Stimulated activated CD4-positive, alpha-beta T cell treated with anti-CD3 and anti-CD28 coated beads, Interleukin-1b, Interleukin-23, amount 100 ng/mL, for 48 hours (primary cell): Measurements from ENCODE around the gene COX7C.

Source experiments
- DNase-seq: peaks from one replicate; pipeline ENCODE4 v3.0.0-alpha.2; 2020

Gene COX7C

DNA sequence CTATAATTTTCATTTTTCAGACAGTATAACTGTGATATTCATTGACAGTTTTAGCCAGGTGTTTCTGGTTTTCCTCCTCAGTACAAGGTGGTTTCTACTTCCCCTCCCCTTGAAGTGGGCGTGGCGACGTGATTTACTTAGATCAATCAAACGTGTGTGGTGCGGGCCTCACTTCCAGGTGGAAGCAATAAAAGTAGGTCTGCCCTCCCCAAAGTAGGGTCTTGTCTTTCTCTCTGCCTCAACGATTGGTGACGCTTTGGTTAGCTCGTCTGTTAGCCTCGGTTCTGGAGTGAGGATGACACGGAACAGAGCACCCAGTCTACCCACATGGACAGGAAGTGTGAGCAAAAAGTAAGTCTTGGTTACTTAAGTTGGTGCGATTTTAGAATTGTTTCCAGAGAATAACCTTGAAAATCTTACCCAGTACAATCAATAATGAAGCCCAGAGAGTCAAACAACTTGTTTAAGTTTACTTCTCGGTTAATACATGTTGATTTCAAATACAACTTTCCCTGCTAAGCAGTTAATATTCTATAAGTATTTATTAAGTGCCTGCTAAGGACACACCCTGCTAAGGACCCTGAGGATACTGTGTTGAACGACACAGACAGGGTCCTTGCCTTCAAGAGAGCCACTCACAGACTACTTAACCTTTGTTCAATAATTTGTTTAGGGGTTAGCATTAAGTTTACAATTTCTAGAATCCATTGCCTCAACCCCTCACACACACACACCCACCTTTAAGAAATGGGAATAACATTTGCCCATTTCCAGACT is 48.4 kb downstream of the COX7C start:
- DNase-seq, result peak; percentile 3

DNA sequence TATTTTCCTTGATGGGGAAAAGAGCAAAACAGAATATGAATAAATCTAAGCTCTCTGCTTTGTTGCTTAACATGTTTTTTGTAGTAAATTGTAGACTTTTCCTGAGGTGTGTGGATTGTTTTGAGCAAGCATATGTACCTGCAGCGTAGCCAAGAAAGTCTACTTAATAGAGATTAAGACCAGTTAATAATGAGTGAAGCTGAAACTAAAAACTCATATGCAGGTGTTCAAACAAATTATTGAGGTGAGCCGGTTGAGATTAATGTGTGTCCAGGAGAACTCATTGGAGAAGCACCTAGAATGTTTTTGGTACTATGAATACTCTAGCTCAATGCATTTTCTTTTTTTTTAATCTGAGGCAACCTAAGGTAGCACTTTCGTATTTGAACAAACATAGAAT is 49.2 kb downstream of the COX7C start:
- DNase-seq, result no peak
